Germinal center (tissue), 1 donor: Measurements from ENCODE around the gene LLGL1.

Experiments used
- DNase-seq: peaks from one replicate; pipeline ENCODE4 v3.0.0; 2012; ENCODE audit warnings: mixed read lengths, low spot score

LLGL1 gene

DNA sequence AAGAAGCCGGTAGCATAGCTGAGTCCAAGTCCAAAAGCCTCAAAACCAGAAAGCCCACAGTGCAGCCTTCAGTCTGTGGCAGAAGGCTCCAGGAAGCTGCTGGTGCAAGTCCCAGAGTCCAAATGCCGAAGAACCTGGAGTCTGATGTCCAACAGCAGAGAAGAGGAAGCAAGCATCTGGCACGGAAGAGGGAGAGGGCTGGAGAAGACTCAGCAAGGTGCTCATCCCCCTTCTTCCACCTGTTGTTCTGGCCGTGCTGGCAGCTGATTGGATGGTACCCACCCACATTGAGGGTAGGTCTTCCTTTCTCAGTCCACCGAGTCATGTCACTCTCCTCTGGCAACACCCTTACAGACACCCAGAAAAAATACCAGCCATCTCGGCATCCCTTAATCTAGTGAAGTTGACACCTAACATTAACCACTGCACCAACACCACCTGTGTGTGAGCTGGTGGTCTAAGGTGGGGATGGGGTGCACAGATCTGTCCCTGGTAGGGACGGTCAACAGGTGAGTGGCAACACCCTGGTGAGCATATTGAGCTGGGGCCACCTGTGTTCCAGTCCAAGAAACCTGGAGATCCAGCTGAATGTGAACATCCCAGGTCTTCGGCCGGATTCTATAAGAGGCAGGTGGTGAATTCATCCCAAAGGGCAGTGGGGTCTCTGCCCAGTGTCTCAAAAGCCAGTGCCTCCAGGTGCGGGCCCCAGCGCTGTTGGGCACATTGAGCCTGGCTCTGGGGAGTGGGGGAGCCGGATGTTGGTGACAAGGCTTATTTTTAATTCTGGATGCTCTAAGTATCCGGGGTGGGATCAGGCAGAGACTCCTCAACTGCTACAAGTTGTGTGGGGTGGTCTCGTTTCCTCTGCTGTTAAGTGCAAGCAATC lies 44.9 kb downstream of the LLGL1 start:
- no peak for DNase-seq

- DNase-seq, result no peak
Observed at GRCh38 chr17:18277076-18277475, 51.6 kb downstream of the LLGL1 start.

- DNase-seq, result no peak
Observed at GRCh38 chr17:18278867-18279266, 53.4 kb downstream of the LLGL1 start.

- DNase-seq, result no peak
Observed at GRCh38 chr17:18280249-18280648, 54.8 kb downstream of the LLGL1 start.

- no peak for DNase-seq
Observed at GRCh38 chr17:18280766-18281371, 55.4 kb downstream of the LLGL1 start.

GRCh38 chr17:18281788-18282187 lies 56.4 kb downstream of the LLGL1 start:
- DNase-seq, result no peak

DNA sequence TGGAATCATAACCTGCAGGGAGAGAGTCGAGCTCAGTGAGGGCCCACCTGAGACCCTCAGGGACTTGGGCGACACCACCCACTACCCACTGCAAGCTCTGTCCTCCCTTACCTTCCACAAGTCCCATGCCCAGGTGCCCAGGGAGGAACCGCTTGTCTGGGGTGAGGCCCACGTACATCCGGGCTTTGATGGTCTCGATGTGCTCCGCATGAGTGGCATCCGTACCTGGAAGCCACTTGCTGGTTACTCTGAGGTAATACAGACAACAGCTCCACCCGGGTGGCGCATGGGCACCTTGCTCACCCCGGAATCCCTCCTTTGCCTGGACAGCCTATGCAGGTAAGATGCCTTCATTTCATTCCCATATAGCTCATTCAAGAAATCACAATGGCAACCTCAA lies 59.9 kb downstream of the LLGL1 start:
- no peak for DNase-seq

DNA sequence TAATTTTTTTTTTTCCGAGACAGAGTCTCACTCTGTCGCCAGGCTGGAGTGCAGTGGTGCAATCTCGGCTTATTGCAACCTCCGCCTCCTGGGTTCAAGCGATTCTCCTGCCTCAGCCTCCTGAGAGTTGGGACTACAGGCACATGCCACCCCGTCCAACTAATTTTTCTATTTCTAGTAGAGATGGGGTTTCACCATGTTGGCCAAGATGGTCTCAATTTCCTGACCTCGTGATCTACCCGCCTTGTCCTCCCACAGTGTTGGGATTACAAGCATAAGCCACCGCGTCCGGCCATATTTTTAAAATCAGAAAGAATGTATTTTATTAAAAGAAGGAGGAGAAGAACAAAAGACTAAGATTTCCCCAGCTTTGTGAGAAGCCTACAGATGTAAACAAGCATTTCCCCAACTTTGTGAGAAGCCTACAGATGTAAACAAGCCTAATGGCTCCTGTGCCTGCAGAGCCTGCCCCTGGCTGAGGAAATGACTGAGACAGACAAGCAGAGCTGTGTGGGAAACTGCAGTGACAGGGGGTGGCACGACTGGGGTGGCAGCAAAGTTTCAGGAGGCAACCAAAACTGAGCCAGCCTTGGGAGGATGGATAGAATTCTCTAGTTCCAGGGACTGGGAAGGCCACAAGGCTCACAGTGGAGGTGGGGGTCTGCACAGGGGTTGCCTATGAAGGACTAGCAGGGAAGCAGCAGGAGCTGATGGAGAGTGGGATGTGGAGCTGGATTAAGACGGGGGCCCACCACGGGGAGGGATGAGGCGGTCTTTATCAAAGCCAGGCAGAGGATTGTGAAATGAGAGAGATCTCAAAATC lies 66.5 kb downstream of the LLGL1 start:
- no peak for DNase-seq
